Measurements from ENCODE around the gene GHR.

DNA sequence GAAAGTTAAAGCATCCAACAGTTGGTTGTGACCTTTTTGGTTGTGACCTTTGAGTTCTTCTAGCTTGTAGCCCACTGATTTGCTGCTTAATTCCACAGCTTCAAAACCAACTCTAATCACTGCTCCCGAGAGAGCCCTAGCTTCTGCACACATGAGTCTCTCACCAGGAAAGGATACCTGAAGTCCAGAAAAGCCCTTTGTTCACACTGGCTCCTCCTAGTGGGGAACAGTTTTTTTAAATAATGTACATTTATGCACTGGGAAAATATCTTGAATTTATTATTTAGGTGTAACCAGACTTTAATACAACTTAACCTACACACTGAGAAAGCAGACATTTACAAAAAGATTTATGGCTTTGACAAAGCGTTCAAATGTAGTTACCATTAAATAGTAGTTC, 213.2 kb downstream of the GHR start:
- no peak for TF ChIP-seq POLR2AphosphoS5 (IDR thresholded peaks at IDR 0.05)
- no peak for TF ChIP-seq CTCF (IDR thresholded peaks at IDR 0.05)

Data from suprapubic skin (tissue), 3 donors.